ENCODE results near the gene CDH26. TPM values are rescaled to one million over a fixed set of nuclear protein-coding genes. Genes with fewer than 3 reads are reported as not detected.

Gene CDH26
- polyA plus RNA-seq, 1 donor from 2014 or later: 0.43 TPM

- H3K9me2 ChIP-seq (ENCODE audit: insufficient read depth, low read length): no peaks in the 10 kb centered on the region
- H3K9me3 ChIP-seq (ENCODE audit: low read length): no peaks in the 10 kb centered on the region
- H3K4me2 ChIP-seq (ENCODE audit: low read length): no peak overlapping the region
- no peaks in the 10 kb centered on the region for H3K79me2 ChIP-seq (replicated peaks; ENCODE audit: insufficient read depth, low read length)
- H3F3A ChIP-seq (ENCODE audit: insufficient read depth, low read length, poor library complexity, severe bottlenecking): no peaks in the 10 kb centered on the region
- H2AFZ ChIP-seq (ENCODE audit: low read depth, low read length): no peak overlapping the region
- H3K27ac ChIP-seq (ENCODE audit: low read length): no peak overlapping the region
- TF ChIP-seq SMC3 (conservative IDR thresholded peaks at IDR 0.05; ENCODE audit: poor library complexity) (no peak), EP300 (conservative IDR thresholded peaks at IDR 0.05; ENCODE audit: poor library complexity, severe bottlenecking) (no peak), TAF1 (IDR thresholded peaks at IDR 0.05; ENCODE audit: low read depth) (no peak), CTCF (IDR thresholded peaks at IDR 0.05; ENCODE audit: poor library complexity, severe bottlenecking) (no peak), RAD21 (conservative IDR thresholded peaks at IDR 0.05) (no peak), REST (IDR thresholded peaks at IDR 0.05; ENCODE audit: borderline replicate concordance) (no peak), POLR2AphosphoS5 (IDR thresholded peaks at IDR 0.05) (no peak), MXI1 (conservative IDR thresholded peaks at IDR 0.05; ENCODE audit: poor library complexity, severe bottlenecking) (no peak), EZH2 (IDR thresholded peaks at IDR 0.05; ENCODE audit: borderline replicate concordance, insufficient read depth, low read length, poor library complexity, severe bottlenecking) (no peak)
- no peaks in the 10 kb centered on the region for H4K20me1 ChIP-seq (ENCODE audit: insufficient read depth)
- no peaks in the 10 kb centered on the region for H3K27me3 ChIP-seq (ENCODE audit: insufficient read depth, low read depth, low read length)
- no peak overlapping the region for H3K9ac ChIP-seq (ENCODE audit: low read length)
- no peak overlapping the region for H3K4me3 ChIP-seq (ENCODE audit: low read length)
- H3K36me3 ChIP-seq (ENCODE audit: insufficient read depth, low read length): no peaks in the 10 kb centered on the region
Measured at GRCh38 chr20:59925359-59925758, 32.9 kb upstream of the CDH26 start.

DNA sequence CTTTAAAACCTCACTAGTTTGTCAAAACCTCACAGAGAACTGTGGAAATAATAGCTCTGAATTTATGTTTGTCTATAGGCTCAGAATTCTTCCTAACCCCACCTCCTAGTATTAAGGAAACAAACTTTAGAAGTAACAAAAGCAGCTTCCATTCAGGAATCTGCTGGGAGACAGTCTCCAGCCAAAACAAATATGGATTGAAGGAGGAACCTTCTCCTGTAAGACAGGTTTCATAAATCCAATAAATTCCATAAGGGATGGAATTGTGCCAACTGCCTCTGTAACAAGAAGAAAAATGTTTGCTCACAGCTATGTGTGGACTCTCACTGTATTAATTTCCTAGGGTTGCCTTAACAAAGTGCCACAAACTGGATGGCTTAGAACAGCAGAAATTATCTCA lies 32.3 kb upstream of the CDH26 start:
- Histone ChIP-seq H3K27ac (ENCODE audit: low read length) (no peak overlapping the region), H3K9ac (ENCODE audit: low read length) (no peak overlapping the region), H3K4me2 (ENCODE audit: low read length) (no peak overlapping the region), H3K36me3 (ENCODE audit: insufficient read depth, low read length) (no peaks in the 10 kb centered on the region), H3F3A (ENCODE audit: insufficient read depth, low read length, poor library complexity, severe bottlenecking) (no peaks in the 10 kb centered on the region), H3K9me2 (ENCODE audit: insufficient read depth, low read length) (no peaks in the 10 kb centered on the region), H4K20me1 (ENCODE audit: insufficient read depth) (no peaks in the 10 kb centered on the region), H3K79me2 (replicated peaks; ENCODE audit: insufficient read depth, low read length) (no peaks in the 10 kb centered on the region), H3K9me3 (ENCODE audit: low read length) (no peaks in the 10 kb centered on the region), H3K27me3 (ENCODE audit: insufficient read depth, low read depth, low read length) (no peaks in the 10 kb centered on the region), H2AFZ (ENCODE audit: low read depth, low read length) (no peak overlapping the region), H3K4me3 (ENCODE audit: low read length) (no peak overlapping the region)
- TF ChIP-seq RAD21 (conservative IDR thresholded peaks at IDR 0.05) (no peak), CTCF (IDR thresholded peaks at IDR 0.05; ENCODE audit: poor library complexity, severe bottlenecking) (no peak), POLR2AphosphoS5 (IDR thresholded peaks at IDR 0.05) (no peak), EZH2 (IDR thresholded peaks at IDR 0.05; ENCODE audit: borderline replicate concordance, insufficient read depth, low read length, poor library complexity, severe bottlenecking) (no peak), SMC3 (conservative IDR thresholded peaks at IDR 0.05; ENCODE audit: poor library complexity) (no peak), MXI1 (conservative IDR thresholded peaks at IDR 0.05; ENCODE audit: poor library complexity, severe bottlenecking) (no peak), EP300 (conservative IDR thresholded peaks at IDR 0.05; ENCODE audit: poor library complexity, severe bottlenecking) (no peak), TAF1 (IDR thresholded peaks at IDR 0.05; ENCODE audit: low read depth) (no peak), REST (IDR thresholded peaks at IDR 0.05; ENCODE audit: borderline replicate concordance) (no peak)

Data from neural cell (in vitro differentiated cells).